GM21515 (cell line): ENCODE data around the gene GALNT10.

ENCODE experiments used
- ATAC-seq: cut with Tn5 transposase; IDR thresholded peaks from one replicate; pipeline ENCODE4 v1.9.1; 2021; ENCODE audit not compliant: unreplicated experiment

Gene GALNT10

GRCh38 chr5:154373326-154373725, 182.8 kb downstream of the GALNT10 start:
- no peak for ATAC-seq

- no peak for ATAC-seq
Measured at GRCh38 chr5:154373729-154374179, 183.2 kb downstream of the GALNT10 start.

- ATAC-seq: no peak
Measured at GRCh38 chr5:154374264-154374663, 183.7 kb downstream of the GALNT10 start.

- ATAC-seq: no peak
Measured at GRCh38 chr5:154375329-154376008, 184.9 kb downstream of the GALNT10 start.

- ATAC-seq: no peak
Measured at GRCh38 chr5:154376481-154376880, 185.9 kb downstream of the GALNT10 start.

- ATAC-seq: no peak
Measured at GRCh38 chr5:154377754-154378533, 187.4 kb downstream of the GALNT10 start.

- no peak for ATAC-seq
Measured at GRCh38 chr5:154380263-154380662, 189.7 kb downstream of the GALNT10 start.

GRCh38 chr5:154384480-154385235, 194.1 kb downstream of the GALNT10 start:
- peak; percentile 98 for ATAC-seq

- ATAC-seq: no peak
Measured at GRCh38 chr5:154385236-154385512, 194.6 kb downstream of the GALNT10 start.

GRCh38 chr5:154386952-154387629, 196.6 kb downstream of the GALNT10 start:
- no peak for ATAC-seq

- no peak for ATAC-seq
Measured at GRCh38 chr5:154388842-154389241, 198.3 kb downstream of the GALNT10 start.

- no peak for ATAC-seq
Measured at GRCh38 chr5:154390096-154390495, 199.6 kb downstream of the GALNT10 start.

- ATAC-seq: no peak
Measured at GRCh38 chr5:154390746-154391359, 200.3 kb downstream of the GALNT10 start.

- no peak for ATAC-seq
Measured at GRCh38 chr5:154391788-154392187, 201.3 kb downstream of the GALNT10 start.

- ATAC-seq: no peak
Measured at GRCh38 chr5:154393850-154394249, 203.3 kb downstream of the GALNT10 start.

- no peak for ATAC-seq
Measured at GRCh38 chr5:154394307-154394706, 203.8 kb downstream of the GALNT10 start.

GRCh38 chr5:154395407-154396106, 205.0 kb downstream of the GALNT10 start:
- peak; percentile 90 for ATAC-seq

- no peak for ATAC-seq
Measured at GRCh38 chr5:154396128-154396527, 205.6 kb downstream of the GALNT10 start.

- no peak for ATAC-seq
Measured at GRCh38 chr5:154397652-154398406, 207.3 kb downstream of the GALNT10 start.

- no peak for ATAC-seq
Measured at GRCh38 chr5:154400678-154401077, 210.1 kb downstream of the GALNT10 start.
